ENCODE data around the gene KLHDC10.
"Not testable (repeated sequence)": the region's sequence is repeated elsewhere in the genome, so short reads cannot be mapped to it uniquely, and the experiment has no call there.

Gene KLHDC10

DNA sequence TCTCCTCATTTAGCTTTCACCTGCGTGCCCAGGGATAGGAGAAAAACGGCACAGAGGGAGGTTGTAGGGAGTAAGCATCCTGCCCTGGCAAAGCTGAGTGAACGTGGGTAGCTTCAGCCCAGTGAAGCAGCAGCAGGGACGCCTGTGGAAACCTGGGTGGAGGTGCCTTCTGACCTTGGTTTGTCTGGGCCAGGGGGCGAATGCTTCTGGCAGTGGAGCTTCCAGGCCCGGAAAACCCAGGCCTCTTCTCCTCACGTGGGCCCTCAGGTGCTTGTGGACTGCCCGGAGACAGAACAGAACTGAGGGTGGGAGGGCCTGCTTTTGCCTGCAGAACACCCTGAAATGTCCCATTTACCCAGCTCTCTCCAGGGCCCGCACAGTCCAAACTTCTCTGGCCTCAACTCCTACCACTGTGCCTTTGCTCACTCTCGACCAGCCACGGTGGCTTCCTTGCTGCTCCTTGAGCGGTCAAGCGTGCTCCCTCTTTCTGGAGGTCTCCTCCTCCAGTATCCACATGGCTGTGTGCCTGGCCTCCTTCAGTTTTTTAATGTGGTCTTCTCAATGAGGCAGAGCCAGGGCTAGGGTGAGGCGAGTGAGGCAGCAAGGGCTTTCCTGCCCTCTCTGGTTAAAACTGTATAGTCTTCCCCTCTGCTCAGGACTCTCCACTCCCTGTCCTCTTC is 72.5 kb downstream of the KLHDC10 start:
- no peak for DNase-seq

DNA sequence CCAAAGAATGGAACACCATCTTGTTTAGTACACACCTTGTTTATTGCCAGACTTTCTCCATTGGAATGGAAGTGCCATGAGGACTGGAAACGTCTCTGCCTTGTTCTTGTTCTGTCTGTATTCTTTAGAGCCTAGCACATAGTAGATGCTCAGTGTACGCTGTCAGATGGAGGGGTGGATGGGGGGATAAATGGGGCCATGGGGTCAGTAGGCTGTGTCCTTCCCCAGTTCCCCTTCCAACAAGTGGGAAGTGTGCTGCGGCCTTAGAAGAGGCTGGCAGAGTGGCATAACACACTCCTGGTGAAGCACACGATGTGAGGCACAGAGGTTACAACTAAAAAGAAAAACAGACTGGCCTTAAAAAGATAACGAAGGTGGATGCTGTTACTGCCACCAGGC is 73.0 kb downstream of the KLHDC10 start:
- DNase-seq, result no peak

DNA sequence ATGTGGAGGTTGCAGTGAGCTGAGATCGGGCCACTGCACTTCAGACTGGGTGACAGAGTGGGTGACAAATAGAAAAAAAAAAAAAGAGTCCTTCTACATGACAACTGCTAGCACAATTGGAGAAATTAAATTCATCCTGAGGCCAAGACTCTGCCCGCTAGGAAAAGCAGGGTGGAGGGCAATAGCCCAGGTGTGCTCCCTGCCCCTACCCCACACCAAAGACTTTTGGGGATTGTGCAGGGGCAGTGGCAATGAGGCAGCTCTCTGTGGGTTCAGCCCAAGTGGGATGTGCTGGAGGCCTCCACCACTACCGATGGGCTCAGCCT is 73.6 kb downstream of the KLHDC10 start:
- DNase-seq, result no peak

GRCh38 chr7:130144312-130145171 is 74.2 kb downstream of the KLHDC10 start:
- DNase-seq, result no peak

GRCh38 chr7:130145424-130146100 is 75.2 kb downstream of the KLHDC10 start:
- DNase-seq, result no peak

GRCh38 chr7:130146142-130146541 is 75.8 kb downstream of the KLHDC10 start:
- DNase-seq, result not testable (repeated sequence)

DNA sequence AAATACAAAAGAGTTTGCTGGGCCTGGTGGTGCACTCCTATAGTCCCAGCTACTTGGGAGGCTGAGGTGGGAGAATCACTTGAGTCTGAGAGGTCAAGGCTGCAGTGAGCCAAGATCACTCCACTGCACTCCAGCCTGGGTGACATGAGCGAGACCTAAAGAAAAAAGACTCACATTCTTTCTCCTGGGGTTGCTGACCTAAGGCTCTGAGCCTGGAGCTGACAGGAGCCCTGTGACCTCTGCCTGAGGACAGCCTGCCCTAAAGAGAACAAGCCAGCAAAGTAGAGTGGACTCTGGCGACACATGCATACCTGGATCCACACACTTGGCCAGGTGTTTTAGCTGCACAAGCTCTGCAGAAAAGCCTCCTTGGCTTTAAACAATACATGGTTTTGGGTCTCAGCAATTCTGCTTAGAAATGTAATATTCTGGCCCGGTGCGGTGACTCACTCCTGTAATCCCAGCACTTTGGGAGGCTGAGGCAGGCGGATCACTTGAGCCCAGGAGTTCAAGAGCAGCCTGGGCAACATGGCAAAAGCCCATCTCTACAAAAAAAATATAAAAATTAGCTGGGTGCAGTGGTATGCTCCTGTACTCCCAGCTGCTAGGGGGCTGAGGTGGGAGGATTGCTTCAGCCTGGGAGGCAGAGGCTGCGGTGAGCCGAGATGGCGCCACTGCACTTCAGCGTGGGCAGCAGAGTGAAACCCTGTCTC is 76.5 kb downstream of the KLHDC10 start:
- DNase-seq, result no peak

GRCh38 chr7:130147710-130148325 is 77.5 kb downstream of the KLHDC10 start:
- no peak for DNase-seq

GRCh38 chr7:130148561-130148960 is 78.2 kb downstream of the KLHDC10 start:
- DNase-seq, result no peak

- no peak for DNase-seq
Measured at GRCh38 chr7:130149281-130150139, 79.2 kb downstream of the KLHDC10 start.

- DNase-seq, result no peak
Measured at GRCh38 chr7:130150587-130150986, 80.3 kb downstream of the KLHDC10 start.

GRCh38 chr7:130151591-130152492 is 81.5 kb downstream of the KLHDC10 start:
- no peak for DNase-seq

DNA sequence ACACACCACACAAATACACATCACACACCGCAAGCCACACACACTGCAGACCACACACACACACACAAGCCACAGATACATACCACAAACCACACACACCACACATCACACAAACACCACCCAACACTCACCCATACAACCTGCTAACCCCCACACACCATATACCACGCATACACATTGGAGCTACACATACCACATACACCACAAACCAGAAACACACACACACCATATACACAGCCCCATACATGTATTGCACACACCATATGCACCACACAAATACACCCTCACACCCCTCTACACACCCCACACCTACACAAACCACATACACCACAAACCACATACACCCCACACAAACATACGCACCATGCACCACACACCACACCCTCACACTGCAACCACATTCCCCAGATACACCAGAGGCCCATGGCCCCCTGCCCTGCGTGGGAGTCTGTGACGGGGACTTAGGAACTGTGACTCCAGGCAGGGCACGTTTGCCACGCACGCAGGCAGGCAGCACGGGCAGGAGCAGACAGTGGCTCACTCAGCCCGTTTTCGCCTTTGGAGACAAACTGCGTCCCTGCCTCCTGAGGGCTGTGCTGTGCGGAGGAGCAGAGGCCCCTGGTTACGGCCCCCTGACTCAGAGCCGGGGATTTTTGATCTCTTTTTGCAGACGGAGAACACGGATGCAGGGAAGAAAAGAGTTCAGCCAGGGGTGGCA is 82.3 kb downstream of the KLHDC10 start:
- no peak for DNase-seq

DNA sequence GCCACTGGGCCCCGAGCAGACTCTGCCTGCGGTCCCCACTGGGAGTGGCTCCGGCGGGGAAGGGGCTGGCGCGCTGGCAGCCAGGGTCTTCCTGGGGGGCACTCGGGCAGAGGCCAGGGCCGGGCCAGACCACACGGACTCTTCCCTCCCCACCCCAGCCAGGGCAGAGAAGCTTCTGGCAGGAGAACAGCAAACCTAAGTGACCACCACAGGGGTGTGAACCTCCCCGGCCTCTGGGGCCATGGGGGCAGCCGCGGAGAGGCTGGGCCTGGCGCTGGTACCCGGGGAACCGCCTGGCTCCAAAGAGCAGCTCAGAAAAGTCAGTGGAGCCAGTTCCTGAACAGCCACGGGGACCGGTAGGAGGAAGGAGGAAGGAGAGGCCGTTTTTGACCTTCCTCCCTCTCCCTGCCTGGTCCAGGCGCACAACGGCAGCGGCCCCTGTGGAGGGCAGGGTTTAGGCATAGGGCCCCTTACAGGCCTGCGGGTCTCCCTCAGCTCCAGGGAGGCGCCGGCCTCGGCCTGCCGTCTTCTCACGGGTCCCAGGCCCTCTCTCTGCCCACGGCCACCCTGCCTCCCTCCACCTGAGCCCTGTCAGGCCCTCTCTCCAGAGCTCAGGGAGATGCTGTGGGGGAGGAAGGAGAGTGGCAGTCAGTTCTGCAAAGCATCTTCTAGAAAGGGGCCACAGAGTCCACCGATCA is 83.0 kb downstream of the KLHDC10 start:
- no peak for DNase-seq

DNA sequence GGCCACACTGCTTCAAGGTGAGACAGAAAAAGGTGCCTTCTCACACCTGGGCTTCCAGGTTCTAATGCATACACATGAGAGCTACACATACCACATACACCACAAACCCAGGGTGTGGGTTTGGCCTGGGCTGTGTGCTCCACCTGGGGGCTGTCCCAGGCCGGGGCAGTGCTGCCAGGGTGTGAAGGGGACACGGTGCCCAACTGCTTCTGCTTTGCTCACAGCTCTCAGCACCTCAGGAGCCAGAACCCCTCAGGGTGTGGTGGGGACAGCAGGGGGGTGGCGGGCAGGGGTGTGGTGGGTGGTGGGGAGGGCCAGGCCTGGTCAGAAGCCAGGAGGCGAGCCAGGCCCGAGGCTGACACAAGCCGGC is 83.8 kb downstream of the KLHDC10 start:
- no peak for DNase-seq

DNA sequence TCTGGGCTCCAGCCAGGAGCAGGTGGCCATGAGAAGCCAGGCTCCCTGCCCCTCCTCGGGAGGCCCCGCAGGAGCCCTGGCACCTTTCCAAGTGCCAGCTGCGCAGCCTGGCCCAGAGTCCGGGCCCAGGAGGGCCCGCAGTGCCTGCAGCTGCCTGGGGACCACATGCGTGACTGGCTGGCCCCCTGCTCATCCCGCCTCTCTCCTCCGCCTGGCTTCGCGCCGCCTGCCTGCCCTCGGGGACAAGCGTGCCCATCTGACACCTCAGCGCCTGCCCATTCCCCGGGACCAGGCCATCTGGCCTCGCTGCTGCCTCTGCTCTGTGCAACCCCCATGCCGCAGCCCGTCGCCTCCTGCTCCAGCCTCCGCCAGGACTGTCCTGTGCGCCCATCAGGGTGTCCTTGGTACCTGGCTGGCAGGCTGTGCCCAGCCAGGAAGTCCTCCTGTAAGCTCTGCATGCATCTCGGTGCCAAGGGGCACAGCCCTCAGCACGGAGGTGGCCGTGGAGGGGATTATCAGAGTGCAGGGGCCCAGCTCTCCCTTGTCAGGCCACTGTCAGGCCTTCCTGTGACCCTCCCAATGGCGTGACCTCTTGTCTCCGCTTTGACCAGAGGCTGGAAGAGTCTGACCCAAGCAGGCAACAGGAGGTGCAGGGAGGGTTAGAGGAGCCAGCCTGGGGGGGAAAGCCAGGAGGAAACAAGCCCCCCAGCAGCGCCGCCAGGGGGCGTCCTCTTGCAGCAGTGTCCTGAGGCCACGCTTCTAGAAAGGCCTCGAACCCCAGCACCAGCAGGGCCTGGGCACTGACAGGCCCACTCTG is 84.4 kb downstream of the KLHDC10 start:
- DNase-seq, result no peak

DNA sequence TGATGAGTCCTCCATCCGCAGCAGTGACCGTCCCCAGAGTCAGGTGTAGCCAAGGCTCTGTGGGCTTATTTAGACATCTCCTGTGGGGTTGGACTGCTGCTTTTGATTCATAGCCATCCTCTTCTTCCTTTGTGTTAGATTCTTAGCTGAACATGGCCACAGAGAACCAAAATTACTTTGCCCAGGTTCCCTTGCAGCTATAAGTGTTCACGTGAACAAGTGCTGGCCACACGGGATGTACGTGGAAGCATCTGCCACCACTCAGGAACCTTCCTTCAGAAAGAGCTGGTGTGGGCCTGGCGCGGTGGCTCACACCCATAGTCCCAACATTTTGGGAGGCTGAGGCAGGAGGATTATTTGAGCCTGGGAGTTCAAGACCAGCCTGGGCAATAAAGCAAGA is 85.8 kb downstream of the KLHDC10 start:
- DNase-seq, result no peak

DNA sequence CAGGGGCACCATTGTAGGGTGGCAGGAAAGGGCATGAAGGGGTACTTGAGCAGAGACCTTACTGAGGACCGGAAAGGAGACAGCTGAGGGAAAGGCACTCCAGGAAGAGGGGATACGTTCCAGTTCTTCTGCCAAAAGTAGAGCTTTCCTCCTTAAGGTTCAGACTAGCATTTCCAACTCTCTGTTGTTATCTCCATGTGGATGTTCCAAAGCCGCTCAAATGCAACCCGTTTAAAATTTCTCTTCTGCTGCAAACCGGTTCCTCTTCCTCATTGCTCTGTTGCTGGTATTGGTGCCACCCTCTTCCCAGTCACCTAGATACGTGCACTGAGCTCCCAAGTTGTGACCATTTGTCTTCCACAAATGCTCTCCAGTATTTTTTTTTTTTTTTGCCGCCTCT is 87.4 kb downstream of the KLHDC10 start:
- no peak for DNase-seq

GRCh38 chr7:130160023-130160422 is 89.7 kb downstream of the KLHDC10 start:
- no peak for DNase-seq

Measured in inflammatory macrophage treated with lipopolysaccharide for 1 hour (primary cell).